Endothelial cell of umbilical vein (primary cell): Measurements from ENCODE around the gene ZIC1. TPM values are rescaled to one million over a fixed set of nuclear protein-coding genes. Genes with fewer than 3 reads are reported as not detected.

Source experiments
- BruUV-seq: library from RNA; stranded (reverse); fragments of 400-500 nt; replicated peaks from 2 replicates; lab custom pipeline; 2021; lab: Mats Ljungman, UMichigan
- CTCF ChIA-PET: fragments of 300-600, 350-600 bp; sonication (Branson Sonifier 250); formaldehyde crosslinking; loops from one replicate; lab custom pipeline; 2021; ENCODE audit warnings: antibody characterized with exemption, inconsistent platforms; lab: Charles Lee
- POLR2A ChIA-PET: fragments of 300-600, 350-600 bp; sonication (Branson Sonifier 250); formaldehyde crosslinking; loops from one replicate; lab custom pipeline; 2021; ENCODE audit warnings: antibody characterized with exemption, inconsistent platforms; lab: Charles Lee
- DNase-seq: peaks from one replicate; pipeline ENCODE4 v3.0.0-alpha.2; 2011; ENCODE audit warnings: low read depth, low spot score
- FAIRE-seq: peaks from 2 replicates; lab custom pipeline; 2011; peaks lifted over from hg19 to GRCh38; lab: Jason Lieb, UNC
- H2AFZ ChIP-seq: 2 replicates; pipeline ENCODE4 v1.6.0; 2012; ENCODE audit warnings: low read depth, low read length, control low read depth, inconsistent platforms
- H3K27ac ChIP-seq: 2 replicates; pipeline ENCODE4 v1.5.1; 2011; ENCODE audit warnings: low read depth, mild to moderate bottlenecking, control low read depth, low read length, moderate library complexity; ENCODE audit not compliant: insufficient read depth
- H3K27me3 ChIP-seq, 2 experiments: 2 replicates each; pipeline versions ENCODE4 v1.6.0 to v1.6.1; 2011; ENCODE audit warnings: low read length in 2 of 2, mixed read lengths in 1 of 2; ENCODE audit not compliant: control insufficient read depth in 2 of 2, insufficient read depth in 2 of 2
- H3K36me3 ChIP-seq, 2 experiments: 2 replicates in 1 of 2; 3 replicates in 1 of 2; pipeline ENCODE4 v1.5.1; 2011; ENCODE audit warnings: low read length in 2 of 2, mild to moderate bottlenecking in 1 of 2, moderate library complexity in 1 of 2; ENCODE audit not compliant: control insufficient read depth in 2 of 2, insufficient read depth in 2 of 2; ENCODE audit errors: extremely low read depth in 1 of 2
- H3K4me1 ChIP-seq: 3 replicates; pipeline ENCODE4 v1.5.1; 2011; ENCODE audit warnings: mild to moderate bottlenecking, low read length; ENCODE audit not compliant: control insufficient read depth, insufficient read depth; ENCODE audit errors: extremely low read depth
- H3K4me2 ChIP-seq: 2 replicates; pipeline ENCODE4 v1.6.1; 2011; ENCODE audit warnings: low read length, control low read depth, mixed read lengths; ENCODE audit not compliant: insufficient read depth
- H3K4me3 ChIP-seq, 3 experiments: fragments of 200-600 bp in 1 of 3; sonication (generic), shearing (Covaris generic) in 1 of 3; replicated peaks in 1 of 3; 2 replicates each; pipeline ENCODE4 v1.5.1; 2011 to 2016; ENCODE audit warnings: control low read depth in 3 of 3, low read length in 3 of 3, mild to moderate bottlenecking in 2 of 3, inconsistent platforms in 1 of 3, low read depth in 1 of 3, moderate library complexity in 1 of 3; ENCODE audit not compliant: insufficient read depth in 1 of 3
- H3K79me2 ChIP-seq: 2 replicates; pipeline ENCODE4 v1.6.0; 2012; ENCODE audit warnings: low read length, inconsistent platforms; ENCODE audit not compliant: control insufficient read depth, insufficient read depth
- H3K9ac ChIP-seq: replicated peaks from 2 replicates; pipeline ENCODE3; 2011; ENCODE audit warnings: low read length, control low read depth; ENCODE audit not compliant: insufficient read depth; ENCODE audit errors: extremely low read depth
- H3K9me1 ChIP-seq: replicated peaks from 3 replicates; pipeline ENCODE4 v1.6.0; 2011; ENCODE audit warnings: mild to moderate bottlenecking, low read length; ENCODE audit not compliant: control insufficient read depth, insufficient read depth; ENCODE audit errors: extremely low read depth
- H3K9me3 ChIP-seq: replicated peaks from 2 replicates; pipeline ENCODE4 v1.5.1; 2012; ENCODE audit warnings: low read length, inconsistent platforms; ENCODE audit not compliant: control insufficient read depth, insufficient read depth
- H4K20me1 ChIP-seq: replicated peaks from 2 replicates; pipeline ENCODE3; 2011; ENCODE audit warnings: mild to moderate bottlenecking, low read length; ENCODE audit not compliant: control insufficient read depth, insufficient read depth; ENCODE audit errors: extremely low read depth
- CTCF ChIP-seq, 2 donors: IDR thresholded peaks; 1 replicate in 1 of 2; 2 replicates in 1 of 2; pipeline ENCODE4 v1.5.1; 2011; ENCODE audit warnings: low read length in 2 of 2, mild to moderate bottlenecking in 2 of 2, moderate library complexity in 2 of 2, control low read depth in 1 of 2, inconsistent platforms in 1 of 2, low read depth in 1 of 2; ENCODE audit not compliant: insufficient read depth in 1 of 2; ENCODE audit errors: extremely low read depth in 1 of 2
- EZH2 ChIP-seq: IDR thresholded peaks from 2 replicates; pipeline ENCODE4 v1.6.1; 2012; ENCODE audit warnings: borderline replicate concordance, low read depth, mild to moderate bottlenecking, moderate library complexity, low read length, inconsistent platforms; ENCODE audit not compliant: severe bottlenecking
- FOS ChIP-seq: IDR thresholded peaks from 2 replicates; pipeline ENCODE4 v1.6.1; 2011; ENCODE audit warnings: mild to moderate bottlenecking, low read length, moderate library complexity, borderline replicate concordance; ENCODE audit not compliant: insufficient read depth
- GATA2 ChIP-seq: IDR thresholded peaks from 2 replicates; pipeline ENCODE4 v1.7.0; 2011; ENCODE audit warnings: low read depth, mild to moderate bottlenecking, moderate library complexity, mixed read lengths, low read length; ENCODE audit not compliant: insufficient read length, insufficient read depth
- JUN ChIP-seq: IDR thresholded peaks from 2 replicates; pipeline ENCODE4 v1.6.1; 2011; ENCODE audit warnings: borderline replicate concordance, low read depth; ENCODE audit not compliant: insufficient read length, insufficient read depth
- MAX ChIP-seq: IDR thresholded peaks from 2 replicates; pipeline ENCODE4 v1.6.1; 2011; ENCODE audit not compliant: insufficient read depth, insufficient read length
- MYC ChIP-seq: IDR thresholded peaks from one replicate; pipeline ENCODE4 v1.6.1; 2011; ENCODE audit warnings: mild to moderate bottlenecking, low read depth, low read length
- POLR2A ChIP-seq: IDR thresholded peaks from 2 replicates; pipeline ENCODE4 v1.6.1; 2012; ENCODE audit warnings: low read depth, mild to moderate bottlenecking, control low read depth, low read length
- POLR2AphosphoS5 ChIP-seq: IDR thresholded peaks from 2 replicates; pipeline ENCODE4 v1.6.1; 2012; ENCODE audit warnings: low read depth, mild to moderate bottlenecking, control low read depth, low read length, moderate library complexity; ENCODE audit not compliant: insufficient read depth
- dilution Hi-C: fragments of 300-500 bp; cut with MboI; formaldehyde crosslinking; loops from one replicate; pipeline ENCODE4 v1.15.0; 2019; ENCODE audit warnings: low sequenced_read_pairs; ENCODE audit not compliant: extremely low pct_ligation_motif_present
- intact Hi-C: fragments of 100-400 bp; cut with micrococcal nuclease; formaldehyde crosslinking; loops from one replicate; pipeline ENCODE4 v1.10.0; 2022
- polyA plus RNA-seq, 4 experiments: library from polyadenylated mRNA; depleted of rRNA in 3 of 4; stranded (reverse) in 3 of 4; unstranded in 1 of 4; fragments of >200 nt; gene quantifications; 2 replicates each; pipeline versions ENCODE4 v1.2.1 to v1.2.3, GENCODE V29; 2011 to 2012; ENCODE audit warnings: missing spikeins in 1 of 4
- total RNA-seq: library from RNA; stranded (reverse); gene quantifications from 2 replicates; pipeline ENCODE4 v1.2.3, GENCODE V29; 2021

The ZIC1 gene
- total and polyA plus RNA-seq, 2 donors (not counting 3 experiments of a cell fraction or from before 2014, with no cell fraction given) = not detected

GRCh38 chr3:147398813-147399534, 10.2 kb upstream of the ZIC1 start:
- POLR2A ChIA-PET = no interaction called here
- no peak for DNase-seq
- Histone ChIP-seq H3K79me2 (no peaks in the 10 kb centered on the region), H2AFZ (no peak overlapping the region), H3K4me2 (no peak overlapping the region), H3K4me1 (no peaks in the 10 kb centered on the region), H3K9ac (no peak overlapping the region), H3K27ac (no peak overlapping the region), H4K20me1 (no peaks in the 10 kb centered on the region), H3K9me1 (no peaks in the 10 kb centered on the region), H3K36me3 (no peaks in the 10 kb centered on the region), H3K4me3 (no peak overlapping the region), H3K27me3 (peaks cover 82 to 96% of the 10 kb centered on the region in 2 experiments), H3K9me3 (no peaks in the 10 kb centered on the region)
- dilution Hi-C loops (no loop called here), intact Hi-C loops (no loop called here)
- FAIRE-seq = no peak
- no TSS peak for BruUV-seq
- TF ChIP-seq JUN = no peak
- TF ChIP-seq CTCF (IDR thresholded peaks at IDR 0.05; ENCODE audit: extremely low read depth in 1 of 2, insufficient read depth in 1 of 2, low read depth in 1 of 2, low read length in 2 of 2) = no peak
- no peak for TF ChIP-seq MYC
- TF ChIP-seq FOS = no peak
- no peak for TF ChIP-seq GATA2
- no peak for TF ChIP-seq EZH2
- no peak for TF ChIP-seq POLR2AphosphoS5
- TF ChIP-seq MAX = no peak
- TF ChIP-seq POLR2A = no peak
- CTCF ChIA-PET = interaction anchor here (1.4 kb wide), 1 partner anchor 207 kb away, joined by 3 read pairs; no protein-coding TSS in a partner anchor
